GM18508 (cell line): ENCODE data around the gene RAB33A.
"Not testable (repeated sequence)": the region's sequence is repeated elsewhere in the genome, so short reads cannot be mapped to it uniquely, and the experiment has no call there.

Experiments used
- ATAC-seq: cut with Tn5 transposase; IDR thresholded peaks from one replicate; pipeline ENCODE4 v1.9.1; 2021; ENCODE audit warnings: moderate number of reproducible peaks; ENCODE audit not compliant: insufficient read depth, unreplicated experiment

Gene RAB33A

GRCh38 chrX:130224810-130225209 lies 53.0 kb downstream of the RAB33A start:
- no peak for ATAC-seq

DNA sequence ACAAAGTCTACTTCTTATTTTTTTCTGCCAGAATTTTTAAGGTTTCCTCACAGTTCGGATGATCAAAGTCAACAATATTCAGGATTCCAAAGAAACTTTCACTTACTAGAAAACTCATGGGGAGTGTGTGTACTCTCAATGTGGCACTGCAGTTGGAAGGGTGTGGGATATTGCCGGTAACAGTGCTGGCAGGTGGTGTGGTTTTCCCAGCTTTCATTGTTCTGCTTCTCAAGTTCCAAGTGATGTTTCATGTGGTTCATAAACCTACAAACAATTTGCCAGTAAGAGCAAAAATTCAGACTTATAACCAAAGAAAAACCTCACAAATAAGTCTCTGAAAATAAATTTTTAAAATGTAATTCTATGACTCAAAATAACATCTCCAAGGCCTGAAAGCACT lies 57.1 kb downstream of the RAB33A start:
- ATAC-seq, result no peak

DNA sequence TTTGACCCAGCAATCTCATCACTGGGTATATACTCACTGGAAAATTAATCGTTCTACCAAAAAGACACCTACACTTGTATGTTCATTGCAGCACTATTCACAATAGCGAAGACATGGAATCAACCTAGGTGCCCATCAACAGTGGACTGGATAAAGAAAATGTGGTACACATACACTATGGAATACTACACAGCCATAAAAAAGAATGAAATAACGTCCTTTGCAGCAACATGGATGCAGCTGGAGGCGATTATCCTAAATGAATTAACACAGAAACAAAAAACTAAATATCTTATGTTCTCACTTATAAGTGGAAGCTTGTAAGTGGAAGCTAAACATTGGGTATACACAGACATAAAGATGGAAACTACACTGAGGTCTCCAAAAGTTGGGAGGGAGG lies 59.4 kb downstream of the RAB33A start:
- ATAC-seq, result not testable (repeated sequence)
